Nephron (organoid): ENCODE data around the gene GORAB.
A peak's percentile ranks its signal among the peaks of the same experiment; 100 is the strongest.

Experiments
- H3K27ac Mint-ChIP-seq, 3 experiments: 2 replicates each; pipeline ENCODE4 v1.8.0; 2020; ENCODE audit warnings: mixed read lengths in 3 of 3, mild to moderate bottlenecking in 2 of 3, moderate library complexity in 1 of 3
- H3K27me3 Mint-ChIP-seq: 2 replicates; pipeline ENCODE4 v1.8.0; 2021; ENCODE audit warnings: low read depth, mild to moderate bottlenecking, moderate library complexity, mixed read lengths
- H3K36me3 Mint-ChIP-seq: 2 replicates; pipeline ENCODE4 v1.8.0; 2020; ENCODE audit warnings: low read depth, mixed read lengths
- H3K4me1 Mint-ChIP-seq: 2 replicates; pipeline ENCODE4 v1.8.0; 2020; ENCODE audit warnings: mixed read lengths
- H3K4me3 Mint-ChIP-seq, 3 experiments: 2 replicates each; pipeline ENCODE4 v1.8.0; 2020; ENCODE audit warnings: mild to moderate bottlenecking in 3 of 3, mixed read lengths in 3 of 3, moderate library complexity in 2 of 3
- H3K9me3 Mint-ChIP-seq: 2 replicates; pipeline ENCODE4 v1.8.0; 2020; ENCODE audit warnings: mixed read lengths
- CTCF ChIP-seq, 3 experiments: fragments of 200-600 bp; sonication (generic); IDR thresholded peaks; one replicate each; pipeline ENCODE4 v1.5.0; 2021; ENCODE audit warnings: antibody characterized with exemption in 3 of 3; ENCODE audit not compliant: unreplicated experiment in 3 of 3

GORAB gene

GRCh38 chr1:170592591-170593111, 60.7 kb downstream of the GORAB start:
- Mint-ChIP-seq H3K36me3 (peaks cover 7% of the 10 kb centered on the region), H3K4me1 (peaks cover 36% of the 10 kb centered on the region), H3K4me3 (no peak overlapping the region), H3K27me3 (no peaks in the 10 kb centered on the region), H3K27ac (peak overlapping the region in 1 of 3 experiments; percentile 47), H3K9me3 (peaks cover 11% of the 10 kb centered on the region)
- no peak for TF ChIP-seq CTCF (IDR thresholded peaks at IDR 0.05; ENCODE audit: unreplicated experiment in 3 of 3)

GRCh38 chr1:170593173-170594011, 61.4 kb downstream of the GORAB start:
- Mint-ChIP-seq H3K36me3 (peaks cover 10% of the 10 kb centered on the region), H3K27ac (peak overlapping the region in 2 of 3 experiments; percentile 35 to 47), H3K27me3 (no peaks in the 10 kb centered on the region), H3K4me1 (peaks cover 36% of the 10 kb centered on the region), H3K9me3 (peaks cover 14% of the 10 kb centered on the region), H3K4me3 (peak overlapping the region in 1 of 3 experiments; percentile 6)
- no peak for TF ChIP-seq CTCF (IDR thresholded peaks at IDR 0.05; ENCODE audit: unreplicated experiment in 3 of 3)

GRCh38 chr1:170594066-170594626, 62.2 kb downstream of the GORAB start:
- TF ChIP-seq CTCF (IDR thresholded peaks at IDR 0.05; ENCODE audit: unreplicated experiment in 3 of 3): no peak
- Mint-ChIP-seq H3K9me3 (peaks cover 16% of the 10 kb centered on the region), H3K4me1 (peaks cover 36% of the 10 kb centered on the region), H3K36me3 (peaks cover 10% of the 10 kb centered on the region), H3K4me3 (no peak overlapping the region), H3K27ac (peak overlapping the region in 1 of 3 experiments; percentile 47), H3K27me3 (no peaks in the 10 kb centered on the region)

- H3K9me3 Mint-ChIP-seq: peaks cover 22% of the 10 kb centered on the region
- no peak overlapping the region for H3K4me3 Mint-ChIP-seq
- H3K27ac Mint-ChIP-seq: no peak overlapping the region
- H3K27me3 Mint-ChIP-seq: no peaks in the 10 kb centered on the region
- TF ChIP-seq CTCF (IDR thresholded peaks at IDR 0.05; ENCODE audit: unreplicated experiment in 3 of 3): no peak
- peaks cover 10% of the 10 kb centered on the region for H3K36me3 Mint-ChIP-seq
- peaks cover 22% of the 10 kb centered on the region for H3K4me1 Mint-ChIP-seq
These were observed 64.7 kb downstream of the GORAB start for GRCh38 chr1:170596701-170597100.

- Mint-ChIP-seq H3K27ac (no peak overlapping the region), H3K9me3 (peaks cover 32% of the 10 kb centered on the region), H3K27me3 (no peaks in the 10 kb centered on the region), H3K36me3 (peaks cover 14% of the 10 kb centered on the region), H3K4me3 (no peak overlapping the region), H3K4me1 (peaks cover 9% of the 10 kb centered on the region)
- TF ChIP-seq CTCF (IDR thresholded peaks at IDR 0.05; ENCODE audit: unreplicated experiment in 3 of 3): no peak
These were observed 66.7 kb downstream of the GORAB start for GRCh38 chr1:170598618-170599017.
